HG02852 (cell line): Measurements from ENCODE around the gene CORO1C.
"Not testable (repeated sequence)": the region's sequence is repeated elsewhere in the genome, so short reads cannot be mapped to it uniquely, and the experiment has no call there.

Experiments
- ATAC-seq: cut with Tn5 transposase; IDR thresholded peaks from one replicate; pipeline ENCODE4 v1.9.1; 2021; ENCODE audit warnings: mild to moderate bottlenecking, moderate library complexity; ENCODE audit not compliant: unreplicated experiment

Gene CORO1C

GRCh38 chr12:108731105-108731865 lies at the start of gene CORO1C:
TSS of gene CORO1C (minus strand) at chr12:108731518. CDS start at chr12:108701318, 30,200 bp downstream.
- peak; percentile 67 for ATAC-seq

GRCh38 chr12:108779998-108780688 lies 48.8 kb upstream of the CORO1C start:
- no peak for ATAC-seq

GRCh38 chr12:108778053-108778452 lies 46.7 kb upstream of the CORO1C start:
- no peak for ATAC-seq

- ATAC-seq = no peak
Measured at GRCh38 chr12:108777156-108777555, 45.8 kb upstream of the CORO1C start.

GRCh38 chr12:108773798-108774788 lies 42.8 kb upstream of the CORO1C start:
- ATAC-seq = no peak

GRCh38 chr12:108772891-108773797 lies 41.8 kb upstream of the CORO1C start:
- ATAC-seq = no peak

GRCh38 chr12:108772247-108772646 lies 40.9 kb upstream of the CORO1C start:
- ATAC-seq = no peak

- not testable (repeated sequence) for ATAC-seq
Measured at GRCh38 chr12:108771835-108772234, 40.5 kb upstream of the CORO1C start.

- no peak for ATAC-seq
Measured at GRCh38 chr12:108770963-108771362, 39.6 kb upstream of the CORO1C start.

GRCh38 chr12:108770269-108770829 lies 39.0 kb upstream of the CORO1C start:
- ATAC-seq = no peak

- ATAC-seq = no peak
Measured at GRCh38 chr12:108768591-108769500, 37.5 kb upstream of the CORO1C start.

GRCh38 chr12:108766294-108766693 lies 35.0 kb upstream of the CORO1C start:
- no peak for ATAC-seq

GRCh38 chr12:108765289-108765764 lies 34.0 kb upstream of the CORO1C start:
- ATAC-seq = no peak

GRCh38 chr12:108764540-108765288 lies 33.4 kb upstream of the CORO1C start:
- no peak for ATAC-seq

GRCh38 chr12:108761226-108761625 lies 29.9 kb upstream of the CORO1C start:
- no peak for ATAC-seq

- ATAC-seq = no peak
Measured at GRCh38 chr12:108759924-108760323, 28.6 kb upstream of the CORO1C start.

- ATAC-seq = no peak
Measured at GRCh38 chr12:108757856-108758255, 26.5 kb upstream of the CORO1C start.

GRCh38 chr12:108756421-108756820 lies 25.1 kb upstream of the CORO1C start:
- ATAC-seq = no peak
